Measurements from ENCODE around the gene TNMD.

GRCh38 chrX:100615005-100615404, 30.3 kb downstream of the TNMD start:
- TF ChIP-seq POLR2A (IDR thresholded peaks at IDR 0.05) = no peak
- TF ChIP-seq CTCF (IDR thresholded peaks at IDR 0.05) = peak in 2 of 4 experiments; percentile 23 to 31
